ENCODE results near the gene TBC1D22A. TPM values are rescaled to one million over a fixed set of nuclear protein-coding genes. Genes with fewer than 3 reads are reported as not detected.

TBC1D22A gene
- total and polyA plus RNA-seq, 2 experiments from 2014 or later = 9.6 to 13.3 TPM

GRCh38 chr22:47196881-47197772, 434.7 kb downstream of the TBC1D22A start:
- Mint-ChIP-seq H3K27me3 (ENCODE audit: insufficient read depth, low read depth, poor library complexity) (peaks cover 2% of the 10 kb centered on the region), H3K4me3 (no peak overlapping the region), H3K4me1 (no peaks in the 10 kb centered on the region), H3K36me3 (ENCODE audit: low read depth) (peaks cover 27% of the 10 kb centered on the region), H3K9me3 (peaks cover 77% of the 10 kb centered on the region), H3K27ac (no peak overlapping the region)
- Histone ChIP-seq H2AFZ (no peak overlapping the region), H3K4me3 (no peak overlapping the region), H3K36me3 (ENCODE audit: insufficient read depth) (no peaks in the 10 kb centered on the region), H3K79me2 (replicated peaks; ENCODE audit: insufficient read depth) (no peaks in the 10 kb centered on the region), H3K4me2 (no peak overlapping the region), H3K4me1 (ENCODE audit: insufficient read depth) (no peaks in the 10 kb centered on the region), H3F3A (replicated peaks; ENCODE audit: low read depth) (no peaks in the 10 kb centered on the region), H3K27me3 (ENCODE audit: insufficient read depth) (no peaks in the 10 kb centered on the region), H3K27ac (ENCODE audit: low read depth) (no peak overlapping the region), H3K9me2 (ENCODE audit: insufficient read depth) (no peaks in the 10 kb centered on the region), H4K20me1 (replicated peaks; ENCODE audit: insufficient read depth) (no peaks in the 10 kb centered on the region)
- TF ChIP-seq JUNB (IDR thresholded peaks at IDR 0.05; ENCODE audit: unreplicated experiment) (no peak), ZNF462 (CRISPR knock-in tag; IDR thresholded peaks at IDR 0.05) (no peak), CTCF (conservative IDR thresholded peaks at IDR 0.05; ENCODE audit: low read depth in 2 of 2) (no peak), STAT1 (IDR thresholded peaks at IDR 0.05; ENCODE audit: unreplicated experiment) (no peak), CREB1 (CRISPR knock-in tag; IDR thresholded peaks at IDR 0.05; ENCODE audit: low read depth) (no peak), POLR2AphosphoS5 (IDR thresholded peaks at IDR 0.05; ENCODE audit: low read depth) (no peak), ZNF114 (CRISPR knock-in tag; IDR thresholded peaks at IDR 0.05) (no peak), ZNF331 (CRISPR knock-in tag; IDR thresholded peaks at IDR 0.05; ENCODE audit: low read depth) (no peak), EZH2phosphoT487 (IDR thresholded peaks at IDR 0.05; ENCODE audit: unreplicated experiment) (no peak), REST (IDR thresholded peaks at IDR 0.05; ENCODE audit: unreplicated experiment) (no peak), NANOG (IDR thresholded peaks at IDR 0.05; ENCODE audit: borderline replicate concordance) (no peak), ETS1 (IDR thresholded peaks at IDR 0.05) (no peak), EZH2 (IDR thresholded peaks at IDR 0.05; ENCODE audit: low read depth, unreplicated experiment) (no peak)
- no peak for ATAC-seq
- no peak for DNase-seq (ENCODE audit: low spot score)
